Measurements from ENCODE around the gene FMN2.

DNA sequence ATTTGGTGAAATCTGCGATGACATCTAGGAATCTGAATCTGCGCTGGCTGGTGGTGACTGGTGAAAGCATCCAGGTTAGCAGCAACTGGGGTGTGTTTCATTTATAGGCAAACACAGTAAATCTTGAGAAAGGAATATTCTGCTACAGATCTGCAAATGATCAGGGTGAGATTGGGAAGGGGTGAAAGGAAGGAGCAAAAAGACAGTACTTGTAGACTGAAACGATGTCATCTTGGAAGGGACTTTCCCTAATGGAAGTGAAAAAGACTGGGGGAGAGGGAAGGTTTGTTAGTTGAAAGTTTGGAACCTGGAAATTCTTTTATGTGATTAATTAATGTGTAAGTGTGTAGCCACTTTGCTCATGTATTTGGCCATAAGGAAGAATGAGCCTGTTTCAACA is 228.3 kb downstream of the FMN2 start:
- TF ChIP-seq, protein P1, sequence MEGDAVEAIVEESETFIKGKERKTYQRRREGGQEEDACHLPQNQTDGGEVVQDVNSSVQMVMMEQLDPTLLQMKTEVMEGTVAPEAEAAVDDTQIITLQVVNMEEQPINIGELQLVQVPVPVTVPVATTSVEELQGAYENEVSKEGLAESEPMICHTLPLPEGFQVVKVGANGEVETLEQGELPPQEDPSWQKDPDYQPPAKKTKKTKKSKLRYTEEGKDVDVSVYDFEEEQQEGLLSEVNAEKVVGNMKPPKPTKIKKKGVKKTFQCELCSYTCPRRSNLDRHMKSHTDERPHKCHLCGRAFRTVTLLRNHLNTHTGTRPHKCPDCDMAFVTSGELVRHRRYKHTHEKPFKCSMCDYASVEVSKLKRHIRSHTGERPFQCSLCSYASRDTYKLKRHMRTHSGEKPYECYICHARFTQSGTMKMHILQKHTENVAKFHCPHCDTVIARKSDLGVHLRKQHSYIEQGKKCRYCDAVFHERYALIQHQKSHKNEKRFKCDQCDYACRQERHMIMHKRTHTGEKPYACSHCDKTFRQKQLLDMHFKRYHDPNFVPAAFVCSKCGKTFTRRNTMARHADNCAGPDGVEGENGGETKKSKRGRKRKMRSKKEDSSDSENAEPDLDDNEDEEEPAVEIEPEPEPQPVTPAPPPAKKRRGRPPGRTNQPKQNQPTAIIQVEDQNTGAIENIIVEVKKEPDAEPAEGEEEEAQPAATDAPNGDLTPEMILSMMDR (IDR thresholded peaks at IDR 0.05), result no peak
- TF ChIP-seq POLR2A (IDR thresholded peaks at IDR 0.05), result no peak
